ELF-1 (cell line): ENCODE measurements around the gene C1QC.

Experiments
- DNase-seq: peaks from one replicate; pipeline ENCODE4 v3.0.0-alpha.2; 2016; ENCODE audit warnings: low read depth, low spot score

The C1QC gene

DNA sequence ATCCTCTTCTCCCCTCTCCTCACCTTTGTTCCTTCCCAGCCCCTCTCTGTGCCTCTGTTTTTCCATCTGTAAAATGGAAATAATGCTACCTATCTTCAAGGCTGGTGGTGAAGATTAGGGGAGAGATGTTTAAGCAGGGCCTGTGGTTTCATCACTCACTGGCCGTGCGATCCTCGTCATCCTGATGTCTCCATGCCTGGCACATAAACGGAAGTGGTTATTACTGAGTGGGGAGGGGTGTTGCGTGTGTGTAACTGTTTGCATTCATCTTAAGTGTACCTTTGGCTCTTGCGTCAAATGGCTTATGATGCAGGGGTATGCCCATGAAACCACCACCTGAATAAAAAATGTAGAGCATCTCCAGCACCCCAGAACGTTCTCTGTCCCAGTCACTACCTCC lies 24.2 kb upstream of the C1QC start:
- DNase-seq: no peak

DNA sequence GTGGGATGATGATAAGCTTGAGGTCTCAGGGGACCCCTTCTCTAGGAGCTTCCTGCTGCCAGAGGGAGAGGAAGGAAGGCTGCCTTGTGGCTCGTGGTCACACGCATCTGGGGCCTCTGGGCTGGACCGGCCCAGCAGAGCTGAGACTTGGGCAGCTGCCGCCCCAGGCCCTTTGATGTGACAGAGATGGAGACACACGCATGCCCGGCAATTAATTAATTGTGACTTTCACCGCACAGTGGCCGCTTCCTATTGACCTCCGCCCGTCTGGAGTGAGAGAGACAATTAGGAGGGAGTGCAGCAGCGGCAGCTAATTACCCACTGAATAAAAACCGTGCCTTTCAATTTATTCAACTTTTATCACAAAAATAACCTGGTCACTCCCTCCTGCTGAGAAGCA lies 23.6 kb upstream of the C1QC start:
- no peak for DNase-seq

DNA sequence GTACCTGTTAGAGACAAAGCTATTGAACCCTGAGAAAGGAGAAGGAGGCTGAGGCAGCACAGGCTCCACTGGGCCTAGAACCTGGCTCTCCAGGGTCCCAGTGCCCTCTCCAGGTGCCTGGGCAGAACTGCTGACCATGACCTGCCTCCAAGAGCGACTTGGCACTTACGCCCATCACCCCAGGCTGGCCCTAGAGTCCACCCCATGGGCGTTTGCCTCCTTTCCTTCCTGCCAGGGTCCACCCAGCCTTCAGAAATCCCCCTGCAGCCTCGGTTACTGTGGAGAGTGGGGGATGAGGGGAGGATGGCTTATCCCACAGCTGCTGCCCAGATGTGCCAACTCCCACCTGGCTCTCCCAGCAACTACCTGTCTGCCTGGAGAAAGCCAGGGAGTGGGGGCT lies 21.7 kb upstream of the C1QC start:
- no peak for DNase-seq

DNA sequence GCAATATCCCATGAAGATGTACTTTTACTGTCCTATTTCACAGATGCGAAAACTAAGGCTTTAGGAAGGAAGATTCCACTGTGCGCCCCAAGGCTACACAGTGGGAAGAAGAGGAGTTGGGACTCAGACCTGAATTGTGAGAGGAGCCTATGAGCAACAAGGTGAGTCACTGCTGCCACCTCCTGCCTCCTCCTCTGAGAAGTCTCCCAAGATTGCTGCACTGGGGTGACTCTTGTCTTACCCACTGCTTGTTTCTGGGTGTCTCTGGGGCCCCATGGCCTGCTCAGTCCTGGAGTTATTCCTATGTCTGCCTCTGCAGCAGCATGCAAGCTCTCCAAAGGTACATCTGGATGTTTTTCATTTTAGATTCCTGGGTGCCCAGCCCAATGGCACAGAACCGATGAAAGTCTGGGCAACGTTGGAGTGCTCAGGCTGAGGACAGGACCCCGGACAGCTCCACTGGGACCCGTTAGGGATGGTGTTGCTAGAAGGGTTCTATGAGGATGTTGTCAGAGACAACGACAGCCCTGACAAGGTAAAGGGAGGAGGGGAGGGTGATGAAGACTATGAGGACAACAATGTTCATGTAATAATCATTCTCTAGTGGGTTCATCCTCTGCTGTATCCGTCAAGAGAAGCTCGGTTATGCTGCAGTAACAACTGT lies 18.0 kb upstream of the C1QC start:
- peak; percentile 34 for DNase-seq

DNA sequence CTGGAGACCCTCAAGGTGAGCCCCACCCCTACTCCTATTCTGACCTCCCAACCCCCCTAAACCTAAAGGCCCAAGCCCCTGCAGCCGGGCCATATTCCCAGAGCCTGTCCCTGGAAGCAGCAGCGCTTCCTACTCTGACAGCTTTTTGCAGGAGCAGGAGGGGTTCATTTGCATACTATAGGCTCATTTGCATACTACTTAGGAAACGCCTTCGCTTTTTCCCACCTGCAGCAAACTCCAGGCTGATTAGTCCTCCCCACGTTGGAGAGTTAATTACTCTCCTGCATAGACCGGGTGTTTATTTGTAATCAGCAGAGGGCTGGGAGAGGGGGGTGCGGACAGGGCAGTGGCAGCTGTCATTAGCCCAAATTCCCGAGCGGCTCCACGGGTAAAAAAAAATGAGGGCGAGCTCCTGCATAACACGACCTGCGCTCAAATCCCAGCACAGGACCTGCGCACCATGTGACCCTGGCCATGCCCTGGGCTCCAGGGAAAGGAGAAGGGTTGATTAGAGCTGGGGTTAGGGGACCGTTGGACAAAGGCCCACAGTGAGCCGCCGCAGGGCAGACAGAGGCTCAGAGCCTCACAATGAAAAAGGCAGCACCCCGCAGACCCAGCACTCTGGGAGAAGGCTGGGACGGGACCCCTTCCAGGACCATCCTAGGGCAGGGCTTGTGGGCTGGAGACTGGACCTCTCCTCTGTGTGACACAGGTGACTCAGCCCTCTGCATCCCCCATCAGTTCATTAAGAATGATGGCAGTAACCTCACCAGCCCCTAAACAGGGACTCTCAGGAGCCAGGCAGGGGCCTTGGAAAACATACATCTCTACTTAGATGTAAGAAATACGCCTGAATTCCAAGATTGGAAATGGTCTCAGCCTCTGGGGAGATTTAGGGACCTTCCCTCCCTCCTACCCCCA lies 16.9 kb upstream of the C1QC start:
- DNase-seq: peak; percentile 27

DNA sequence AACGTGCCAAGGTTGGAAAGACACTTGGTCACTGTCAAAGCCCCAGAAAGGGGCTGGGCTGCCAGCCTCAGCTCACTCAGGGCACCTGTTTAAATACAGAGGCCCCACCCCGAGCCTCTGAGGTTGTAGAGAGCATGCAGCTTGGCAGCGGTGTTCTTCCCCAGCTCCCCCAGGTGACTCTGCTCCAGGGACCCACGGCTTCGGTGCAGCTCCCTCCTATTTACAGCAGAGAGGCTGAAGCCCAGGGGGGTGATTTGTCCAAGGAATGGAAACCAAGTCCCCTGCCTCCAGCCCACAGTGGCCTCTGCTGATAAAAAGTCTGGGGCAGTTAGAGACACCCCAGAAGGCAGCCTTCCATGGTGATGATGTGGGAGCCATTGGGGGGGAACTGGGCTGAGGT lies 16.1 kb upstream of the C1QC start:
- no peak for DNase-seq

DNA sequence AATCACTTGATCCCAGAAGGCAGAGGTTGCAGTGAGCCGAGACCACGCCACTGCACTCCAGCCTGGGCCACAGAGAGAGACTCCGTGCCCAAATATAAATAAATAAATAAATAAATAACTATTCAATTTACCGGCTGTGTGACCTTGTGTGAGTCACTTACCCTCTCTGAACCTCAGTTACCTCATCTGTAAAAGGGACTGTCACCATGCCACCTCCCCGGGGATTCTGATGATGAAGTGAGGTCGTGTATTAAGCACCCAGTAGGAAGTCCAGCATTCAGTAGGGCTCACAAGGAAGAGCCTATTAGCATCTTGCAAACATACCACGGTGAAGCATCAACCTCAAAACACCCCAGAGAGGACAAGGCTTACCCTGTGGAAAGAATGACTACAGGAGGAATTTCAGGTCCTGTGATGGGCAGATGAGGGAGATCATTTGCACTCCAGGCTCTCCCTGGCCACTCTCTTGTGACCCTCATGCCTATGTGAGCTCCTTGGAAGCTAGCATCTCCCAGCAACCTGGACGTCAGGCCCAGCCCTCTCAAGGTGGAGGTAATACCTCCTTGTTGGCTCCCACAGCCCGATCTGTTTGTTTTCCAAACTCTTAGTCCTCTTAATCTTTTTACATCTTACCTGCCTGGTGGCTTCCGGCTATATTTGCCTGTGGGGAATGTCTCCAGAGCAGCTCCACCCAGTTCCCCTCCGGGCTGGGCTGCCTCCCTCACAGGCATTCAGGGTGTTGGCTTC lies 14.6 kb upstream of the C1QC start:
- DNase-seq: peak; percentile 70

DNA sequence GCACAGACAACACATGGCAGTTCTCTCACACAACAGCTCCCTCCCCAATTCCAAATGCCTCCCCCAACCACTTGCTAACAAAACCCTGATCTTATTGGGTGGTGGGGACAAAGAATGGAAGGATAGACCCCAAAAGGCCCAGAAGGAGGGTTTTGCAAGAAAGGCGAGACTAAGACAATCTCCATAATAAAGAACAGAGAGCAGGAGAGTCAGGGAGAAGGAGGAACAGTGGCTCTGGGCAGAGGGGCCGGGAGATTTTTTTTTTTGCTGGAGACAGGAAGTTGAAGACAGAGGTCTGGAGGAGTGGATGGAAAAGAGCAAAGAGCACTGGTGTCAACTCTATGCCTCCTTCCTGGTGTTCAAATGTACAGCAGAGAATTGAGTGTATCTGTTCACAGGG lies 13.5 kb upstream of the C1QC start:
- DNase-seq: no peak

DNA sequence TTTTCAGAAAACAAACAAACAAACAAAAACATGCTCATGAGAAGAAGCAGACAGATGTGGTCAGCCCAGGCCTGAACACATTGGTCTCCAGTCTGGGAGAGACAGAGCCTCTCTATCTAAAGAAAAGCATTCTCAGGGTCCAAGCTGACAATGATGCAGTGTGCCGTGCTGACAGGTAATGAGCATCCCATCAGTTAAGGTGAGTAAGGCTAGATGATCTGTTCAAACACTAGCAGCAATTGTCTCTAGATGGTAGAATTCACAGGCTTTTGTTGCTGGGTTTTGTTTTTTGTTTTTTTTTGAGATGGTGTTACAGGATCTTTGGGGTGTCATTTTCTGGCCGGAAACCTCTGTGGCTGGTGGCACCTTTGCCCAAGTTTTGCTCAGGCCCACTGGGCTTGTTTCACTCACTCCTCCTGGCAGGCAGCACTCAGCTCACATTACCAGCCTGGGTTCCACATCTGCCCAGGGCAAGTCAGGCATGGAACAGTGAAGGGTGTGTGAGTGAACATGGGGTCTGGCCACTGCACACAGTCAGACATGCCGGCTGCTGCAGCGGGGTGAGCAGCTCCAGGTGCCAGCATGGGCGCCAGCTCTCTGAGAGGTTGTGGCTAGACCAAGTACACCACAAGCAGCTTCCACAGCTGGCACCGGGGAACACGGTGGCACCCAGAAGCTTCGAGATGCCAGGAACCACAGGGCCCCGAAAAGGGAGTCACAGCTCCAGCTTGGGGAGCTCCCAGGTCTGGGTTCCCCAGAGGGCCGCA lies 9.6 kb upstream of the C1QC start:
- no peak for DNase-seq

DNA sequence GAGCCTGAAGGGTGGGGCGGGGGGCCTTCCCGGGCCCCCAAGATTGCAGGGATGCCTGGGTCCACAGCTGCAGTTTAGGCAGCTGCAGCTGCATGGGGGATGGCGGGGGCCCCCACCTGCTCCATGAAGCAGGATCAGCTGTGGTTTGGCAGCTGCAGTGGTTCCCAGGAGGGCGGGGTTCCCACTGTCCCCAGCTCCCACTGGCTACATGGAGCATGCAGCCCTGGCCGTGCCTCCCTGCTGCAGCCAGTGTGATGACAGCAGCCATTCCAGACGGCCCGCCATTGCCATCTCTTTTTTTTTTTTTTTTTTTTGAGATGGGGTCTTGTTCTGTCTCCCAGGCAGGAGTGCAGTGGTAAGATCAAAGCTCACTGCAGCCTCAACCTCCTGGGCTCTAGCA lies 8.0 kb upstream of the C1QC start:
- no peak for DNase-seq

DNA sequence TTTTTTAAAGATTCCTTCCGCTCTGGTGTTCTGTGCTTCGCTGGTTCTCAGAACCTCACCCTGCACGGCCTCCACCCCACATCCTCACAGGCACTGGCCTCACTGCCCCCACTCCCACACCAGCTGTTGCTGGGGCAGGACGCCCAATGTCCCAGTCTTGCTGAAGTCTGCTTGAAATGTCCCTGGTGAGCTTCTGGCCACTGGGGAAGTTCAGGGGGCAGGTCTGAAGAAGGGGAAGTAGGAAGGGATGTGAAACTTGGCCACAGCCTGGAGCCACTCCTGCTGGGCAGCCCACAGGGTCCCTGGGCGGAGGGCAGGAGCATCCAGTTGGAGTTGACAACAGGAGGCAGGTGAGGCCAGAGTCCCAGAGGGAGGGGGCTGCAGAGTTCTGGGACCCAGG lies 7.1 kb upstream of the C1QC start, which contains the start of gene C1QA:
TSS of gene C1QA (plus strand) at position 276 of the 400 bp plus-strand sequence. CDS start 989 bp downstream, outside the sequence.
- DNase-seq: no peak

DNA sequence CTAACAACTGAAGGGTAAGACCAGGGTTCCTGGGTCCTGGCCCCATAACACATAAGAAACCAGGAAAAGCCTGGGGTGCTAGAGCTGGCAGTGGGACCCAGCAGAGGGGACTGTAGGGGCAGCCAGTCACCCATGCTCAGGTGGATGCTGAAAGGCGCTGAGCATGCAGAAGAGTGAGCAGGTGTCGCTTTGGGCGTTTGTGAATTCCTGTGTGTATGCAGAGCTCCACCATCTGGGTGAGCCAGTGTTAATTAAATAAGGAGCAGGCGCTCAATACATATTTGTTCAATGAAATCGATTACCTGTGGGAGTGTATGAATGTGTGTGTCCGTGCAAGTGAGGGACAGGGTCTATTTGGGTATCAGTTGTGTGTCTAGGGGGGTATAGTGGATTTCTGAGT lies 6.5 kb upstream of the C1QC start:
- no peak for DNase-seq

DNA sequence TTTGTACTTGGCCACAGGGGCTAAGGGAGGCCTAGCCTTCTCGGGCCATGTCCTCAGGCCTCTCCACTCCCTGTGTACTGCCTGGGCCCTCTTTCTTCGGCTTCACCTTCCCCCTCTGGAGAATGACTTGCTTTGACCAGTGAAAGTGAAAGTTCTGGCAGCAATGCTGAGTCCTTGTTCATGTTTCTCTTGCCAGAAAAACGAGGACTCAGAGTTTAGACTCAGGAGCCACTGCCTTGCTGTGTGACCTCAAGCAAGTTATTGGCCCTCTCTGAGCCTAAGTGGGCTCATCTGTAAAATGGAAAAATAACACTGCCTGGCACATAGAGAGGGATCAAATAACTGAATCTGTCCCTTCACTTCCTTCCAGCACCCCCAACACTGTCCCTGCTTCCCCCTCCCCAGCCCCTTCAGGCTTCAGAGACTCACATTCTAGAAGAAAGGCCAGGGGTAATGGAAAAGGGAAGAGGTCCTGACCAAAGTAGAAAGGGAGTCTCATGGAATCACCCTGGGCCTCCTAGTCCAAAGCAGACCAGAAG lies 5.5 kb upstream of the C1QC start:
- no peak for DNase-seq

DNA sequence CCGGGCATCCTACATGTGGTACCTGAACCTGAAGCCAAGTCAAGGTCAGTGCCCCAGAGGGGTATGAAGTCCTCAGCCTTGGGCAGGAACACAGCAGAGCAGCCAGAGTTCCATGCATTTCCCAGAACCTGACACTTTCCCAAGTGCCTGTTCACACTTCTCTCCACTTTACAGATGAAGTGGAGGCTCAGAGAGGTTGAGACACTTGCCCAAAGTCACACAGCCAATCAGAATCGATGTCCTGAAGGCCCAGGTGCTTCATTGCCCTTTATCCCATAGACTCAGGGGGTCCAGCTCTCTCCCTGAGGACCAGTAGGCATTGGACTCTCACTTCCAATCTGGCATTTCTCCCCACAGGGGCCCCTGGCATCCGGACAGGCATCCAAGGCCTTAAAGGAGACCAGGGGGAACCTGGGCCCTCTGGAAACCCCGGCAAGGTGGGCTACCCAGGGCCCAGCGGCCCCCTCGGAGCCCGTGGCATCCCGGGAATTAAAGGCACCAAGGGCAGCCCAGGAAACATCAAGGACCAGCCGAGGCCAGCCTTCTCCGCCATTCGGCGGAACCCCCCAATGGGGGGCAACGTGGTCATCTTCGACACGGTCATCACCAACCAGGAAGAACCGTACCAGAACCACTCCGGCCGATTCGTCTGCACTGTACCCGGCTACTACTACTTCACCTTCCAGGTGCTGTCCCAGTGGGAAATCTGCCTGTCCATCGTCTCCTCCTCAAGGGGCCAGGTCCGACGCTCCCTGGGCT lies 4.8 kb upstream of the C1QC start:
- no peak for DNase-seq

DNA sequence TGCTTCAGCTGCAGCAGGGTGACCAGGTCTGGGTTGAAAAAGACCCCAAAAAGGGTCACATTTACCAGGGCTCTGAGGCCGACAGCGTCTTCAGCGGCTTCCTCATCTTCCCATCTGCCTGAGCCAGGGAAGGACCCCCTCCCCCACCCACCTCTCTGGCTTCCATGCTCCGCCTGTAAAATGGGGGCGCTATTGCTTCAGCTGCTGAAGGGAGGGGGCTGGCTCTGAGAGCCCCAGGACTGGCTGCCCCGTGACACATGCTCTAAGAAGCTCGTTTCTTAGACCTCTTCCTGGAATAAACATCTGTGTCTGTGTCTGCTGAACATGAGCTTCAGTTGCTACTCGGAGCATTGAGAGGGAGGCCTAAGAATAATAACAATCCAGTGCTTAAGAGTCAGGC lies 4.1 kb upstream of the C1QC start:
- peak; percentile 70 for DNase-seq

DNA sequence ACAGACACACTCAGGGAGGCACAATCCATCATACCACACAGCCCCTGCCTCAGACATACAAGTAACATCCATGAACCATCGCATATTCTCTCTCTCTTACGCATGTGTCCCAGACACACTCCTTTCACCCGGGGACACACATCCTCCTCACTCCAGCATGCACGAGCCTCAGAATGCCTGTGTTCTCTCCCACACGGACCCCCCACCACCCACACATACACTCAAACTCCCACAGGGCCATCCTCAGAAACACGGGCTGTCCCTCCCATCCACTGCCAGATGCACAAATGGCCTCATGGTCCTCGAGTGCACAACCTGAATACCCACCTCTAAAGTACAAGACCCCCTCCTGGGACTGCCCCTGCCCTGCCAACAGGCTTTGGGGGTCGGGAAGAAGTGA lies 2.2 kb upstream of the C1QC start:
- no peak for DNase-seq

DNA sequence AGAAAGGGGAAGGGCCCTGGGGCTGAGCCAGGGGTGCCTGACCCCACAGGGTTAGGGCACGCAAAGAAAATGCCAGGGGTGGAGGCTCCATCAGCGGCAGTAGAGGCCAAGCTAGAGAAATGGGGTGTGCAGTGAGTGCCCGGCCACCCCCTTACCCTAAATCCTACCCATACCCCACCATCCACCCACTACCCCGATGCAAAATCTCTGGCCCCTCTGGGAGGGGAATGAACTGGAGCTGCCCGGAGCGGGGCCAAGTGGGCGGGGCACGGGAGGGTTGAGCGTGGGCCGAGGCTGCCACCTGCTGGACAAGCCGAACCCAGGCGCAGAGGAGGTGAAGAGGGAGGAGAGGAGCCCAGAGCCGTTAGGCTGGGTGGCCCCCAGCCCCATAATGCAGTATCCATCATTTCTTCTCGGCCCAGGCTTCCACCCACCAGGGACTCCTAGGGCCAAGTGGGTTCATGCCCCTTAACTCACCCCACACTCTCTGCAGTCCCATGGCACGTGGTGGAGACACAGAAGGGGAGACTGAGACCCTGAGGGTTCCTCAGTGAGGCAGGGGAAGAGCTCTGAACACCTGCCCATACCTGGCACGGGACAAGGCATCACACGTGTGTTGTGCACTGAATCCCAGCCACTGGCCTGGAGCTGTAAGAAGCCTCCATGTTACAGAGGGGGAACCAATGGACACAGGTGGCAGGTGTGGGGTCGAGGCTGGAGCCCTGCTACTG lies 1.4 kb upstream of the C1QC start:
- peak; percentile 85 for DNase-seq

DNA sequence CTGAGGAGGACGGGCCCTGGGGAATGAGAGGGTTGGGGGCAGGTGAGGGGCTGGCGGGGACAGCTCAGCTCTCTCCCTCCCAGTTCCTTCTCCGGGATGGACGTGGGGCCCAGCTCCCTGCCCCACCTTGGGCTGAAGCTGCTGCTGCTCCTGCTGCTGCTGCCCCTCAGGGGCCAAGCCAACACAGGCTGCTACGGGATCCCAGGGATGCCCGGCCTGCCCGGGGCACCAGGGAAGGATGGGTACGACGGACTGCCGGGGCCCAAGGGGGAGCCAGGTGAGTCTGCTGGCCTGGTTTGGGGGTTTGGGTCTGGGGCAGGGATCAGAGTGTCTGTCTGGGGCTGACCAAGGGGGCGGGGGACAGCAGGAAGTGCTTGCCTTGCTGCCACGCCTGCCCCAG lies 495 bp downstream of the C1QC start:
- no peak for DNase-seq

DNA sequence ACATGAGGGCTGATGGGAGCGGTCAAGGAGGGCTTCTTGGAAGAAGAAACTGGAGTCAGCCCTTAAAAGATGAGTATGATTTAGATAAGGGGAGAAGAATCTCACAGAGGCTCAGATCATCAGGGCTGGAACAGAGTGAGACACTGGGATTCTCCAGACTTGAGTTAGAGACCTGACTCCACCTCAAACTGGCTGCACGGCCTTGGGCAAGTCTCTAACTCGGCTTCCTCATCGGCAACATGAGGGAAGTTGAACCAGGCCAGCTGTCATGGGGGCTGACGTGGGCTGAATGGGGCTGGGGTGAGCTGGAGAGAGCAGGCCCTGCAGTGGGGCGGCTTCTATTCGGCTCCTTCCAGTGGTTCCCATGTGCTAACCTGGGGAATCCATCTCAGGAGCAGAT lies 2.5 kb downstream of the C1QC start:
- DNase-seq: no peak

DNA sequence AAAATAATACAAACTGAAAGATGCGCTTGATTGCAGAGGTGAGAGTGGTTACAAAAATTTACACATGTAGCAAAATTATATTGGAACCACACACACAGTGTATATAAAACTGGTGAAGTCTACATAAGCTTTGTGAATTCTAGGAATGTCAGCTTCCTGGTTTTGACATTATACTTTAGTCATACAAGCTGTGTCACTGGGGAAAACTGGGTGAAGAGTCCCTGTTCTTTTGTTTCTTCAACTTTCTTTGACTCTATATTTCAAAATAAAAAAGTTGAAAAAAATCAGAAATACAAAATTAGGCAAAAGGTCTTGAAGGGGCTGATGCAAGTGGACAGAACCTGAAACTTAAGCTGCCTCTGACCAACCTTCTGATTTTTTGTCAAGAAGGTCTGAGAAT lies 3.0 kb downstream of the C1QC start:
- DNase-seq: no peak
